PC-3 (cell line): Measurements from ENCODE around the gene PARP12.

Experiments
- CTCF ChIP-seq: fragments of 300-600 bp; sonication (generic); conservative IDR thresholded peaks from 2 replicates; pipeline ENCODE4 v1.5.1; 2017; ENCODE audit warnings: antibody characterized with exemption, low read depth, mild to moderate bottlenecking, low read length
- EZH2 ChIP-seq: fragments of 300-600 bp; sonication (generic); IDR thresholded peaks from one replicate; pipeline ENCODE4 v1.6.1; 2017; ENCODE audit warnings: antibody characterized with exemption, mild to moderate bottlenecking, low read length; ENCODE audit not compliant: unreplicated experiment

GRCh38 chr7:140018125-140019043 lies 44.4 kb downstream of the PARP12 start:
- TF ChIP-seq CTCF (no peak), EZH2 (no peak)
